ENCODE data around the gene HABP2.

Gene HABP2

GRCh38 chr10:113538151-113538550 is 14.7 kb upstream of the HABP2 start:
- no peak for DNase-seq (ENCODE audit: extremely low spot score)
- TF ChIP-seq PKNOX1 (IDR thresholded peaks at IDR 0.05) (no peak), L3MBTL2 (conservative IDR thresholded peaks at IDR 0.05) (no peak), FOXK2 (IDR thresholded peaks at IDR 0.05) (no peak), ELF4 (IDR thresholded peaks at IDR 0.05) (no peak), BHLHE40 (IDR thresholded peaks at IDR 0.05; ENCODE audit: borderline replicate concordance) (no peak), TARDBP (IDR thresholded peaks at IDR 0.05) (no peak), NFRKB (IDR thresholded peaks at IDR 0.05) (no peak), FOXM1 (IDR thresholded peaks at IDR 0.05; ENCODE audit: borderline replicate concordance) (no peak), SUZ12 (IDR thresholded peaks at IDR 0.05) (no peak), ZNF384 (IDR thresholded peaks at IDR 0.05) (no peak), HDGF (IDR thresholded peaks at IDR 0.05; ENCODE audit: borderline replicate concordance) (no peak), CTBP1 (IDR thresholded peaks at IDR 0.05; ENCODE audit: borderline replicate concordance) (no peak), ARNT (IDR thresholded peaks at IDR 0.05) (no peak), FOXA1 (IDR thresholded peaks at IDR 0.05) (no peak), LEF1 (IDR thresholded peaks at IDR 0.05; ENCODE audit: borderline replicate concordance) (no peak), SP1 (IDR thresholded peaks at IDR 0.05) (no peak)
- CTCF ChIA-PET, result interaction anchor here (0.6 kb wide), 1 partner anchor 412 kb away, joined by 3 read pairs; no protein-coding TSS in a partner anchor
- POLR2A ChIA-PET, result no interaction called here

GRCh38 chr10:113539789-113540188 is 13.1 kb upstream of the HABP2 start:
- TF ChIP-seq SUZ12 (IDR thresholded peaks at IDR 0.05) (no peak), LEF1 (IDR thresholded peaks at IDR 0.05; ENCODE audit: borderline replicate concordance) (no peak), ARNT (IDR thresholded peaks at IDR 0.05) (no peak), PKNOX1 (IDR thresholded peaks at IDR 0.05) (no peak), ZNF384 (IDR thresholded peaks at IDR 0.05) (no peak), FOXA1 (IDR thresholded peaks at IDR 0.05) (no peak), FOXK2 (IDR thresholded peaks at IDR 0.05) (no peak), BHLHE40 (IDR thresholded peaks at IDR 0.05; ENCODE audit: borderline replicate concordance) (no peak), NFRKB (IDR thresholded peaks at IDR 0.05) (no peak), L3MBTL2 (conservative IDR thresholded peaks at IDR 0.05) (no peak), ELF4 (IDR thresholded peaks at IDR 0.05) (no peak), TARDBP (IDR thresholded peaks at IDR 0.05) (no peak)
- POLR2A ChIA-PET, result no interaction called here
- DNase-seq (ENCODE audit: extremely low spot score), result no peak
- CTCF ChIA-PET, result interaction anchor here (0.7 kb wide), 1 partner anchor 13 kb away, joined by 3 read pairs; no protein-coding TSS in a partner anchor

- TF ChIP-seq ELF4 (IDR thresholded peaks at IDR 0.05) (no peak), ZNF384 (IDR thresholded peaks at IDR 0.05) (no peak), NFRKB (IDR thresholded peaks at IDR 0.05) (no peak), LEF1 (IDR thresholded peaks at IDR 0.05; ENCODE audit: borderline replicate concordance) (no peak), HDGF (IDR thresholded peaks at IDR 0.05; ENCODE audit: borderline replicate concordance) (no peak), SP1 (IDR thresholded peaks at IDR 0.05) (no peak), SUZ12 (IDR thresholded peaks at IDR 0.05) (no peak), FOXK2 (IDR thresholded peaks at IDR 0.05) (no peak)
- DNase-seq (ENCODE audit: extremely low spot score), result no peak
- ChIA-PET CTCF (interaction anchor here (0.7 kb wide), 2 partner anchors 13 to 15 kb away, joined by 3 read pairs; no protein-coding TSS in a partner anchor), POLR2A (no interaction called here)
These were observed 11.9 kb upstream of the HABP2 start for GRCh38 chr10:113540845-113541548.

- no peak for DNase-seq (ENCODE audit: extremely low spot score)
- TF ChIP-seq FOXM1 (IDR thresholded peaks at IDR 0.05; ENCODE audit: borderline replicate concordance) (no peak), SP1 (IDR thresholded peaks at IDR 0.05) (no peak), LEF1 (IDR thresholded peaks at IDR 0.05; ENCODE audit: borderline replicate concordance) (no peak), BHLHE40 (IDR thresholded peaks at IDR 0.05; ENCODE audit: borderline replicate concordance) (no peak), ZNF384 (IDR thresholded peaks at IDR 0.05) (no peak), PKNOX1 (IDR thresholded peaks at IDR 0.05) (no peak), SUZ12 (IDR thresholded peaks at IDR 0.05) (no peak), FOXA1 (IDR thresholded peaks at IDR 0.05) (no peak), L3MBTL2 (conservative IDR thresholded peaks at IDR 0.05) (no peak), HDGF (IDR thresholded peaks at IDR 0.05; ENCODE audit: borderline replicate concordance) (no peak), NFRKB (IDR thresholded peaks at IDR 0.05) (no peak), ELF4 (IDR thresholded peaks at IDR 0.05) (no peak), TARDBP (IDR thresholded peaks at IDR 0.05) (no peak), ARNT (IDR thresholded peaks at IDR 0.05) (no peak), CTBP1 (IDR thresholded peaks at IDR 0.05; ENCODE audit: borderline replicate concordance) (no peak), FOXK2 (IDR thresholded peaks at IDR 0.05) (no peak)
- POLR2A ChIA-PET, result no interaction called here
- CTCF ChIA-PET, result interaction anchor here (0.7 kb wide), 2 partner anchors 13 to 16 kb away, joined by 3 read pairs; no protein-coding TSS in a partner anchor
These were observed 11.3 kb upstream of the HABP2 start for GRCh38 chr10:113541549-113541927.

- no peak for DNase-seq (ENCODE audit: extremely low spot score)
- no peak for TF ChIP-seq SUZ12 (IDR thresholded peaks at IDR 0.05)
- no peak for TF ChIP-seq BHLHE40 (IDR thresholded peaks at IDR 0.05; ENCODE audit: borderline replicate concordance)
- TF ChIP-seq SP1 (IDR thresholded peaks at IDR 0.05), result no peak
- no peak for TF ChIP-seq HDGF (IDR thresholded peaks at IDR 0.05; ENCODE audit: borderline replicate concordance)
- TF ChIP-seq ELF4 (IDR thresholded peaks at IDR 0.05), result no peak
- no peak for TF ChIP-seq CTBP1 (IDR thresholded peaks at IDR 0.05; ENCODE audit: borderline replicate concordance)
- TF ChIP-seq TARDBP (IDR thresholded peaks at IDR 0.05), result no peak
- TF ChIP-seq FOXA1 (IDR thresholded peaks at IDR 0.05), result no peak
- ChIA-PET POLR2A (no interaction called here), CTCF (no interaction called here)
These were observed 9.5 kb upstream of the HABP2 start for GRCh38 chr10:113543107-113543955.
